Neural cell (in vitro differentiated cells): ENCODE results near the gene MGAT5. TPM values are rescaled to one million over a fixed set of nuclear protein-coding genes. Genes with fewer than 3 reads are reported as not detected.

ENCODE experiments used
- H2AFZ ChIP-seq: fragments of 200-600, 300-800 bp; sonication (generic), shearing (Covaris generic); 2 replicates; pipeline ENCODE4 v1.6.0; 2014; ENCODE audit warnings: low read depth, mild to moderate bottlenecking, antibody characterized with exemption, low read length, moderate library complexity
- H3F3A ChIP-seq: fragments of 200-600 bp; shearing (Covaris generic); 2 replicates; pipeline ENCODE4 v1.6.1; 2016; ENCODE audit warnings: mild to moderate bottlenecking, moderate library complexity, mixed read lengths, antibody characterized with exemption, low read length; ENCODE audit not compliant: insufficient read depth, poor library complexity, severe bottlenecking
- H3K27ac ChIP-seq: fragments of 200-600, 300-800 bp; sonication (generic), shearing (Covaris generic); 2 replicates; pipeline ENCODE4 v1.5.1; 2014; ENCODE audit warnings: mild to moderate bottlenecking, low read length, moderate library complexity
- H3K27me3 ChIP-seq: fragments of 300-800, 200-600 bp; sonication (generic), shearing (Covaris generic); 2 replicates; pipeline ENCODE4 v1.6.0; 2014; ENCODE audit warnings: mild to moderate bottlenecking, low read depth, low read length, moderate library complexity; ENCODE audit not compliant: insufficient read depth
- H3K36me3 ChIP-seq: fragments of 300-800, 200-600 bp; sonication (generic), shearing (Covaris generic); 2 replicates; pipeline ENCODE4 v1.5.1; 2014; ENCODE audit warnings: mild to moderate bottlenecking, antibody characterized with exemption, low read length, moderate library complexity; ENCODE audit not compliant: insufficient read depth
- H3K4me2 ChIP-seq: fragments of 300-800, 200-600 bp; sonication (generic), shearing (Covaris generic); 2 replicates; pipeline ENCODE4 v1.6.0; 2014; ENCODE audit warnings: mild to moderate bottlenecking, low read length
- H3K4me3 ChIP-seq: fragments of 300-800, 200-600 bp; sonication (generic), shearing (Covaris generic); 2 replicates; pipeline ENCODE4 v1.5.1; 2014; ENCODE audit warnings: mild to moderate bottlenecking, low read length, moderate library complexity
- H3K79me2 ChIP-seq: fragments of 200-600 bp; shearing (Covaris generic); replicated peaks from 2 replicates; pipeline ENCODE4 v1.6.0; 2014; ENCODE audit warnings: mild to moderate bottlenecking, low read length, moderate library complexity; ENCODE audit not compliant: insufficient read depth
- H3K9ac ChIP-seq: fragments of 300-800, 200-600 bp; sonication (generic), shearing (Covaris generic); 2 replicates; pipeline ENCODE4 v1.6.1; 2016; ENCODE audit warnings: mild to moderate bottlenecking, low read length, mixed read lengths
- H3K9me2 ChIP-seq: fragments of 200-600 bp; shearing (Covaris generic); 2 replicates; pipeline ENCODE4 v1.6.1; 2016; ENCODE audit warnings: mild to moderate bottlenecking, low read length, mixed read lengths; ENCODE audit not compliant: insufficient read depth
- H3K9me3 ChIP-seq: fragments of 200-600, 300-800 bp; sonication (generic), shearing (Covaris generic); 2 replicates; pipeline ENCODE4 v1.6.1; 2016; ENCODE audit warnings: mild to moderate bottlenecking, mixed run types, low read length, moderate library complexity, mixed read lengths
- H4K20me1 ChIP-seq: fragments of 200-600 bp; shearing (Covaris generic); 2 replicates; pipeline ENCODE4 v1.6.1; 2016; ENCODE audit warnings: mild to moderate bottlenecking, mixed run types; ENCODE audit not compliant: insufficient read depth
- EP300 ChIP-seq: fragments of 450-650 bp; conservative IDR thresholded peaks from 2 replicates; pipeline ENCODE4 v1.6.1; 2014; ENCODE audit warnings: antibody characterized with exemption, mild to moderate bottlenecking, moderate library complexity; ENCODE audit not compliant: poor library complexity, severe bottlenecking
- EZH2 ChIP-seq: fragments of 200-600, 300-800 bp; shearing (Covaris generic), sonication (generic); IDR thresholded peaks from 2 replicates; pipeline ENCODE4 v1.6.1; 2014; ENCODE audit warnings: antibody characterized with exemption, low read length, borderline replicate concordance, mild to moderate bottlenecking; ENCODE audit not compliant: insufficient read depth, poor library complexity, severe bottlenecking
- MXI1 ChIP-seq: fragments of 450-650 bp; conservative IDR thresholded peaks from 2 replicates; pipeline ENCODE4 v1.6.1; 2014; ENCODE audit warnings: antibody characterized with exemption, mild to moderate bottlenecking; ENCODE audit not compliant: poor library complexity, severe bottlenecking
- POLR2AphosphoS5 ChIP-seq: IDR thresholded peaks from 2 replicates; pipeline ENCODE4 v1.6.1; 2012
- RAD21 ChIP-seq: fragments of 450-650 bp; conservative IDR thresholded peaks from 2 replicates; pipeline ENCODE4 v1.6.1; 2014; ENCODE audit warnings: antibody characterized with exemption, mild to moderate bottlenecking, moderate library complexity
- SMC3 ChIP-seq: fragments of 450-650 bp; conservative IDR thresholded peaks from 2 replicates; pipeline ENCODE4 v1.6.1; 2014; ENCODE audit warnings: antibody characterized with exemption, mild to moderate bottlenecking, moderate library complexity; ENCODE audit not compliant: poor library complexity
- TAF1 ChIP-seq: IDR thresholded peaks from 2 replicates; pipeline ENCODE4 v1.6.1; 2012; ENCODE audit warnings: low read depth
- polyA plus RNA-seq: library from polyadenylated mRNA; depleted of rRNA; stranded (reverse); fragments of >200 nt; gene quantifications from 2 replicates; pipeline ENCODE4 v1.2.3, GENCODE V29; 2014
- TF ChIP-seq, protein P1 (sequence below): IDR thresholded peaks from 2 replicates; pipeline ENCODE4 v1.6.1; 2012; ENCODE audit warnings: borderline replicate concordance
- TF ChIP-seq, protein P2 (sequence below): fragments of 450-650 bp; IDR thresholded peaks from 2 replicates; pipeline ENCODE4 v1.5.1; 2014; ENCODE audit warnings: antibody characterized with exemption, mild to moderate bottlenecking, moderate library complexity; ENCODE audit not compliant: poor library complexity, severe bottlenecking

Gene MGAT5
- polyA plus RNA-seq, 1 donor from 2014 or later = 40.9 TPM

DNA sequence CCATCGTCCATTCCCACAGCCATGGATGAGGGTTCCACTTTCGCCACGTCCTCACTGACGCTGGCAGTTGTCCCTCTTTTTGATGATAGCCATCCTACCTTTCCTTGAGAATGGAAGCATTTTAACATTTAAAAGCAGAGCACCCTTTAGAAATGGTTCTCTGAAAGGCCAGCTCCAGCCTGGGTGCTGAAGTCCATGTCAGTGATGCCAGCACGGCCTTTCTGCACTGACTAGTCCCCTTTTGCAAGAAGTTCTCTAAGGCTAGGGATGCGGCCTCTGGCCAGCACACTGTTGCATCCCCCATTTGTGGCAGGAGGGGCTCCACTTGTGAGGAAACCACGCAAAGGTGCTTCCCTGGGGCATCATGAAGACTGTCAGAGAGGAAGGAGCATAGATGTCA lies 203.5 kb downstream of the MGAT5 start:
- no peak overlapping the region for H3K4me3 ChIP-seq
- H3K4me2 ChIP-seq = no peak overlapping the region
- TF ChIP-seq RAD21 (no peak), MXI1 (no peak), SMC3 (no peak), EZH2 (no peak), EP300 (no peak), TAF1 (no peak), POLR2AphosphoS5 (no peak)
- TF ChIP-seq, protein P1, sequence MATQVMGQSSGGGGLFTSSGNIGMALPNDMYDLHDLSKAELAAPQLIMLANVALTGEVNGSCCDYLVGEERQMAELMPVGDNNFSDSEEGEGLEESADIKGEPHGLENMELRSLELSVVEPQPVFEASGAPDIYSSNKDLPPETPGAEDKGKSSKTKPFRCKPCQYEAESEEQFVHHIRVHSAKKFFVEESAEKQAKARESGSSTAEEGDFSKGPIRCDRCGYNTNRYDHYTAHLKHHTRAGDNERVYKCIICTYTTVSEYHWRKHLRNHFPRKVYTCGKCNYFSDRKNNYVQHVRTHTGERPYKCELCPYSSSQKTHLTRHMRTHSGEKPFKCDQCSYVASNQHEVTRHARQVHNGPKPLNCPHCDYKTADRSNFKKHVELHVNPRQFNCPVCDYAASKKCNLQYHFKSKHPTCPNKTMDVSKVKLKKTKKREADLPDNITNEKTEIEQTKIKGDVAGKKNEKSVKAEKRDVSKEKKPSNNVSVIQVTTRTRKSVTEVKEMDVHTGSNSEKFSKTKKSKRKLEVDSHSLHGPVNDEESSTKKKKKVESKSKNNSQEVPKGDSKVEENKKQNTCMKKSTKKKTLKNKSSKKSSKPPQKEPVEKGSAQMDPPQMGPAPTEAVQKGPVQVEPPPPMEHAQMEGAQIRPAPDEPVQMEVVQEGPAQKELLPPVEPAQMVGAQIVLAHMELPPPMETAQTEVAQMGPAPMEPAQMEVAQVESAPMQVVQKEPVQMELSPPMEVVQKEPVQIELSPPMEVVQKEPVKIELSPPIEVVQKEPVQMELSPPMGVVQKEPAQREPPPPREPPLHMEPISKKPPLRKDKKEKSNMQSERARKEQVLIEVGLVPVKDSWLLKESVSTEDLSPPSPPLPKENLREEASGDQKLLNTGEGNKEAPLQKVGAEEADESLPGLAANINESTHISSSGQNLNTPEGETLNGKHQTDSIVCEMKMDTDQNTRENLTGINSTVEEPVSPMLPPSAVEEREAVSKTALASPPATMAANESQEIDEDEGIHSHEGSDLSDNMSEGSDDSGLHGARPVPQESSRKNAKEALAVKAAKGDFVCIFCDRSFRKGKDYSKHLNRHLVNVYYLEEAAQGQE = no peak
- TF ChIP-seq, protein P2, sequence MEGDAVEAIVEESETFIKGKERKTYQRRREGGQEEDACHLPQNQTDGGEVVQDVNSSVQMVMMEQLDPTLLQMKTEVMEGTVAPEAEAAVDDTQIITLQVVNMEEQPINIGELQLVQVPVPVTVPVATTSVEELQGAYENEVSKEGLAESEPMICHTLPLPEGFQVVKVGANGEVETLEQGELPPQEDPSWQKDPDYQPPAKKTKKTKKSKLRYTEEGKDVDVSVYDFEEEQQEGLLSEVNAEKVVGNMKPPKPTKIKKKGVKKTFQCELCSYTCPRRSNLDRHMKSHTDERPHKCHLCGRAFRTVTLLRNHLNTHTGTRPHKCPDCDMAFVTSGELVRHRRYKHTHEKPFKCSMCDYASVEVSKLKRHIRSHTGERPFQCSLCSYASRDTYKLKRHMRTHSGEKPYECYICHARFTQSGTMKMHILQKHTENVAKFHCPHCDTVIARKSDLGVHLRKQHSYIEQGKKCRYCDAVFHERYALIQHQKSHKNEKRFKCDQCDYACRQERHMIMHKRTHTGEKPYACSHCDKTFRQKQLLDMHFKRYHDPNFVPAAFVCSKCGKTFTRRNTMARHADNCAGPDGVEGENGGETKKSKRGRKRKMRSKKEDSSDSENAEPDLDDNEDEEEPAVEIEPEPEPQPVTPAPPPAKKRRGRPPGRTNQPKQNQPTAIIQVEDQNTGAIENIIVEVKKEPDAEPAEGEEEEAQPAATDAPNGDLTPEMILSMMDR = no peak
- no peak overlapping the region for H3K9ac ChIP-seq
- H3K9me3 ChIP-seq = no peaks in the 10 kb centered on the region
- no peaks in the 10 kb centered on the region for H3K27me3 ChIP-seq
- H4K20me1 ChIP-seq = no peaks in the 10 kb centered on the region
- no peaks in the 10 kb centered on the region for H3K9me2 ChIP-seq
- H3K36me3 ChIP-seq = no peaks in the 10 kb centered on the region
- H3K27ac ChIP-seq = no peak overlapping the region
- H3F3A ChIP-seq = no peaks in the 10 kb centered on the region
- H3K79me2 ChIP-seq = no peaks in the 10 kb centered on the region
- H2AFZ ChIP-seq = no peak overlapping the region

GRCh38 chr2:134457765-134458472 lies 204.0 kb downstream of the MGAT5 start:
- Histone ChIP-seq H3K9me3 (no peaks in the 10 kb centered on the region), H3K9ac (no peak overlapping the region), H3K4me2 (no peak overlapping the region), H2AFZ (no peak overlapping the region), H3K27me3 (no peaks in the 10 kb centered on the region), H3F3A (no peaks in the 10 kb centered on the region), H3K27ac (no peak overlapping the region), H3K36me3 (no peaks in the 10 kb centered on the region), H3K9me2 (no peaks in the 10 kb centered on the region), H3K4me3 (no peak overlapping the region), H3K79me2 (no peaks in the 10 kb centered on the region), H4K20me1 (no peaks in the 10 kb centered on the region)
- TF ChIP-seq POLR2AphosphoS5 = no peak
- TF ChIP-seq RAD21 = no peak
- TF ChIP-seq EP300 = no peak
- TF ChIP-seq, protein P2 = no peak
- no peak for TF ChIP-seq SMC3
- TF ChIP-seq, protein P1 = no peak
- no peak for TF ChIP-seq EZH2
- no peak for TF ChIP-seq MXI1
- no peak for TF ChIP-seq TAF1
